ENCODE results near the gene OTOP2.
"Not testable (repeated sequence)": the region's sequence is repeated elsewhere in the genome, so short reads cannot be mapped to it uniquely, and the experiment has no call there.

OTOP2 gene

GRCh38 chr17:74972107-74972972 is 48.3 kb downstream of the OTOP2 start, which contains the start of gene HID1:
Gene HID1, minus strand, starts transcription at chr17:74972759. Its CDS starts 103 bp downstream, at chr17:74972656.
- DNase-seq = peak; percentile 51 to 65
- TF ChIP-seq GATA1 (IDR thresholded peaks at IDR 0.05; ENCODE audit: low read depth, low read length) (no peak), POLR2A (IDR thresholded peaks at IDR 0.05; ENCODE audit: low read length) (no peak)

GRCh38 chr17:74972973-74973328 is 48.9 kb downstream of the OTOP2 start:
- TF ChIP-seq GATA1 (IDR thresholded peaks at IDR 0.05; ENCODE audit: low read depth, low read length) (no peak), POLR2A (IDR thresholded peaks at IDR 0.05; ENCODE audit: low read length) (no peak)
- DNase-seq = no peak

- no peak for DNase-seq
- TF ChIP-seq POLR2A (IDR thresholded peaks at IDR 0.05; ENCODE audit: low read length) (no peak), GATA1 (IDR thresholded peaks at IDR 0.05; ENCODE audit: low read depth, low read length) (no peak)
Observed at GRCh38 chr17:74975943-74976342, 51.9 kb downstream of the OTOP2 start.

GRCh38 chr17:74977802-74978201 is 53.7 kb downstream of the OTOP2 start:
- no peak for DNase-seq
- TF ChIP-seq POLR2A (IDR thresholded peaks at IDR 0.05; ENCODE audit: low read length) (no peak), GATA1 (IDR thresholded peaks at IDR 0.05; ENCODE audit: low read depth, low read length) (no peak)

- no peak for DNase-seq
- TF ChIP-seq POLR2A (IDR thresholded peaks at IDR 0.05; ENCODE audit: low read length) (no peak), GATA1 (IDR thresholded peaks at IDR 0.05; ENCODE audit: low read depth, low read length) (no peak)
Observed at GRCh38 chr17:74978240-74978639, 54.2 kb downstream of the OTOP2 start.

- DNase-seq = no peak
- no peak for TF ChIP-seq GATA1 (IDR thresholded peaks at IDR 0.05; ENCODE audit: low read depth, low read length)
Observed at GRCh38 chr17:74979408-74980146, 55.5 kb downstream of the OTOP2 start.

- no peak for DNase-seq
- TF ChIP-seq POLR2A (IDR thresholded peaks at IDR 0.05; ENCODE audit: low read length) (no peak), GATA1 (IDR thresholded peaks at IDR 0.05; ENCODE audit: low read depth, low read length) (no peak)
Observed at GRCh38 chr17:74981318-74981978, 57.4 kb downstream of the OTOP2 start.

GRCh38 chr17:74981979-74982662 is 58.0 kb downstream of the OTOP2 start:
- DNase-seq = peak; percentile 65 to 69
- no peak for TF ChIP-seq GATA1 (IDR thresholded peaks at IDR 0.05; ENCODE audit: low read depth, low read length)
- no peak for TF ChIP-seq POLR2A (IDR thresholded peaks at IDR 0.05; ENCODE audit: low read length)

GRCh38 chr17:74982663-74983313 is 58.7 kb downstream of the OTOP2 start:
- not testable (repeated sequence) for DNase-seq

Measured in erythroblast (primary cell).